Activated CD4-positive, alpha-beta memory T cell treated with anti-CD3 and anti-CD28 coated beads for 36 hours (primary cell): ENCODE measurements around the gene TOMM6. TPM values are rescaled to one million over a fixed set of nuclear protein-coding genes. Genes with fewer than 3 reads are reported as not detected.
"Not testable (repeated sequence)": the region's sequence is repeated elsewhere in the genome, so short reads cannot be mapped to it uniquely, and the experiment has no call there.

Experiments used
- CTCF ChIA-PET: fragments of 350-600 bp; sonication (Branson Sonifier 250); formaldehyde crosslinking; loops from one replicate; lab custom pipeline; 2021; ENCODE audit warnings: antibody characterized with exemption, inconsistent platforms; lab: Charles Lee
- POLR2A ChIA-PET: fragments of 350-600 bp; sonication (Branson Sonifier 250); formaldehyde crosslinking; loops from one replicate; lab custom pipeline; 2021; ENCODE audit warnings: antibody characterized with exemption; lab: Charles Lee
- DNase-seq: peaks from one replicate; pipeline ENCODE4 v3.0.0-alpha.2; 2020
- H3K27ac Mint-ChIP-seq: one replicate; pipeline ENCODE4 v1.8.0; 2021; ENCODE audit warnings: mixed read lengths
- H3K27me3 Mint-ChIP-seq: one replicate; pipeline ENCODE4 v1.8.0; 2021; ENCODE audit warnings: mixed read lengths
- H3K36me3 Mint-ChIP-seq: one replicate; pipeline ENCODE4 v1.8.0; 2021; ENCODE audit warnings: mixed read lengths
- H3K4me1 Mint-ChIP-seq: one replicate; pipeline ENCODE4 v1.8.0; 2021; ENCODE audit warnings: low read depth, mixed read lengths
- H3K4me3 Mint-ChIP-seq: one replicate; pipeline ENCODE4 v1.8.0; 2021; ENCODE audit warnings: mild to moderate bottlenecking, mixed read lengths
- H3K9me3 Mint-ChIP-seq: one replicate; pipeline ENCODE4 v1.8.0; 2021; ENCODE audit warnings: mixed read lengths
- intact Hi-C: fragments of 100-400 bp; cut with micrococcal nuclease; formaldehyde crosslinking; loops from one replicate; pipeline ENCODE4 v1.15.1; 2023
- total RNA-seq, 2 experiments: library from RNA; stranded (reverse); gene quantifications; one replicate each; pipeline ENCODE4 v1.2.3, GENCODE V29; 2021

TOMM6 gene
- total RNA-seq, 2 experiments from 2014 or later, result 264 to 280 TPM

- ChIA-PET POLR2A (no interaction called here), CTCF (no interaction called here)
- no peaks in the 10 kb centered on the region for H3K27me3 Mint-ChIP-seq
- H3K36me3 Mint-ChIP-seq, result no peaks in the 10 kb centered on the region
- no peak overlapping the region for H3K27ac Mint-ChIP-seq
- DNase-seq, result no peak
- no peaks in the 10 kb centered on the region for H3K4me1 Mint-ChIP-seq
- H3K9me3 Mint-ChIP-seq, result no peaks in the 10 kb centered on the region
- no peak overlapping the region for H3K4me3 Mint-ChIP-seq
- intact Hi-C loops, result no loop called here
Observed at GRCh38 chr6:41750374-41750773, 37.1 kb upstream of the TOMM6 start.

- ChIA-PET POLR2A (no interaction called here), CTCF (no interaction called here)
- Mint-ChIP-seq H3K27me3 (peaks cover 1% of the 10 kb centered on the region), H3K4me1 (no peaks in the 10 kb centered on the region), H3K9me3 (no peaks in the 10 kb centered on the region), H3K36me3 (no peaks in the 10 kb centered on the region), H3K27ac (no peak overlapping the region), H3K4me3 (no peak overlapping the region)
- DNase-seq, result no peak
- intact Hi-C loops, result no loop called here
Observed at GRCh38 chr6:41755895-41756294, 31.6 kb upstream of the TOMM6 start.

DNA sequence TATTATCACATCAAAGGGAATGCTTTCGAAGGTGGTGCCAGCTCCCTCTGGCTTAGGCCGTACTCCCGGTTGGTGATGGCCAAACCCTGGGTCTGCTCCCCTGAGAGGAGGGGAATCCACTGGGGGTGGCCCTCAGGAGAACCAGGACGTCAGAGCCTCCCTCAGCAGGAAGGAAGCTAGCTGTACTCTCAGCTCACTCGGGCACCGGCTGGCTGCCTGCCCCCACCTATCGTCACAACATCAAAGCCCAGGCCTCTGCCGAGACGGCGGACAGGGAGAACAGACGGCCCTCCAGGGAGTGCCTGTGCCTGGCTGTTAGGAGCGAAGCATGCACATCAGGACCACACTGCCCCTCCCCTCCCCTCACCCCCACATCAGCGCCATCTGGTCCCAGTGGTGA lies 31.1 kb upstream of the TOMM6 start:
- no peak for DNase-seq
- Mint-ChIP-seq H3K4me1 (no peaks in the 10 kb centered on the region), H3K36me3 (no peaks in the 10 kb centered on the region), H3K4me3 (no peak overlapping the region), H3K9me3 (no peaks in the 10 kb centered on the region), H3K27ac (no peak overlapping the region), H3K27me3 (peaks cover 1% of the 10 kb centered on the region)
- POLR2A ChIA-PET, result no interaction called here
- CTCF ChIA-PET, result no interaction called here
- intact Hi-C loops, result no loop called here

- H3K4me3 Mint-ChIP-seq, result no peak overlapping the region
- ChIA-PET POLR2A (no interaction called here), CTCF (no interaction called here)
- H3K36me3 Mint-ChIP-seq, result no peaks in the 10 kb centered on the region
- peaks cover 1% of the 10 kb centered on the region for H3K27me3 Mint-ChIP-seq
- no peaks in the 10 kb centered on the region for H3K9me3 Mint-ChIP-seq
- intact Hi-C loops, result no loop called here
- no peak overlapping the region for H3K27ac Mint-ChIP-seq
- no peak for DNase-seq
- H3K4me1 Mint-ChIP-seq, result no peaks in the 10 kb centered on the region
Observed at GRCh38 chr6:41757271-41757670, 30.2 kb upstream of the TOMM6 start.

GRCh38 chr6:41757931-41758640 lies 29.4 kb upstream of the TOMM6 start:
- H3K4me3 Mint-ChIP-seq, result no peak overlapping the region
- H3K9me3 Mint-ChIP-seq, result no peaks in the 10 kb centered on the region
- intact Hi-C loops, result no loop called here
- H3K4me1 Mint-ChIP-seq, result no peaks in the 10 kb centered on the region
- no peaks in the 10 kb centered on the region for H3K36me3 Mint-ChIP-seq
- H3K27ac Mint-ChIP-seq, result no peak overlapping the region
- DNase-seq, result no peak
- POLR2A ChIA-PET, result no interaction called here
- peaks cover 1% of the 10 kb centered on the region for H3K27me3 Mint-ChIP-seq
- CTCF ChIA-PET, result no interaction called here

GRCh38 chr6:41758641-41759035 lies 28.9 kb upstream of the TOMM6 start:
- no peak for DNase-seq
- H3K9me3 Mint-ChIP-seq, result no peaks in the 10 kb centered on the region
- H3K27ac Mint-ChIP-seq, result no peak overlapping the region
- no peak overlapping the region for H3K4me3 Mint-ChIP-seq
- CTCF ChIA-PET, result interaction anchor here (1.0 kb wide), 1 partner anchor 28 kb away, joined by 4 read pairs; no protein-coding TSS in a partner anchor
- H3K4me1 Mint-ChIP-seq, result no peaks in the 10 kb centered on the region
- POLR2A ChIA-PET, result no interaction called here
- intact Hi-C loops, result no loop called here
- H3K36me3 Mint-ChIP-seq, result no peaks in the 10 kb centered on the region
- H3K27me3 Mint-ChIP-seq, result peaks cover 1% of the 10 kb centered on the region

DNA sequence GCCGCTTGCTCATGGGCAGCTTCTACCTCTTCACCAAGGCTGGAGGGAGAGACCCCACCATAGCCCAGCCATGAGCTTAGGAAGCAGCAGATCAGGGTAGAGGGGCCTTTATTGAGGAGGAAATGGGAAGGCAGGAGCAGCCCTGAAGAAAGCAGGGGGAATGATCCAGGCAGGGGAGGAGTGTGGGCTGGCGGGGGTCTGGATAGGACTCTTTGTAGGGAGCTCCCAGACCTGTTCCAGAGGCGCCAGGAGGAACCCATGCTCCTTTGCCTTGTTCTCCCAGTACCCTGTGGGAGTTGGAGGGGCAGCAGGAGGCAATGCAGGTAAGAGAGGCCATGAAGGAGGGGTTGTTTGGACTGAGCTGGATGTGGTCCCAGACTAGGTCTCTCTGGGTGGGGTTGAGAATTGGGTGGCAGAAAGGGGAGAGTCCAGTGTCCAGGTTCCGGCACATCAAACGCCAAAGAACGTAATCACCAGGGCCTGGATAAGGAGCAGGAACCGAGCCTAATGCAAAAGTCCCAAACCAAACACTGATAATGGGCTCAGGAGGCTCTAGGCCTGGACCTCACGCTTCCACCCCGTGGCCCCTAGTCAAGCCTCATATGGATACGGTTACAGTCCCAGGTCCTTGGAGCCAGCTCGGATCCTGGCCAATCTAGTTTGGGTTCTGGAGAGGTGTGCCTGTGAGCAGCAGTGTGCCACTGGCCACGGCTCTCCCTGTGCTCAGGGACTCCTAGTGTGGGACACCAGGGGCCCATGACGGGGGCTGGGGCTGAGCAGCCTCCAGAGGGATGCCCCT lies 28.2 kb upstream of the TOMM6 start:
- Mint-ChIP-seq H3K27me3 (peaks cover 1% of the 10 kb centered on the region), H3K4me3 (no peak overlapping the region), H3K4me1 (no peaks in the 10 kb centered on the region), H3K9me3 (no peaks in the 10 kb centered on the region), H3K36me3 (no peaks in the 10 kb centered on the region), H3K27ac (no peak overlapping the region)
- CTCF ChIA-PET, result interaction anchor here (1.0 kb wide), 1 partner anchor 27 kb away, joined by 4 read pairs; no protein-coding TSS in a partner anchor
- POLR2A ChIA-PET, result no interaction called here
- DNase-seq, result no peak
- intact Hi-C loops, result no loop called here

DNA sequence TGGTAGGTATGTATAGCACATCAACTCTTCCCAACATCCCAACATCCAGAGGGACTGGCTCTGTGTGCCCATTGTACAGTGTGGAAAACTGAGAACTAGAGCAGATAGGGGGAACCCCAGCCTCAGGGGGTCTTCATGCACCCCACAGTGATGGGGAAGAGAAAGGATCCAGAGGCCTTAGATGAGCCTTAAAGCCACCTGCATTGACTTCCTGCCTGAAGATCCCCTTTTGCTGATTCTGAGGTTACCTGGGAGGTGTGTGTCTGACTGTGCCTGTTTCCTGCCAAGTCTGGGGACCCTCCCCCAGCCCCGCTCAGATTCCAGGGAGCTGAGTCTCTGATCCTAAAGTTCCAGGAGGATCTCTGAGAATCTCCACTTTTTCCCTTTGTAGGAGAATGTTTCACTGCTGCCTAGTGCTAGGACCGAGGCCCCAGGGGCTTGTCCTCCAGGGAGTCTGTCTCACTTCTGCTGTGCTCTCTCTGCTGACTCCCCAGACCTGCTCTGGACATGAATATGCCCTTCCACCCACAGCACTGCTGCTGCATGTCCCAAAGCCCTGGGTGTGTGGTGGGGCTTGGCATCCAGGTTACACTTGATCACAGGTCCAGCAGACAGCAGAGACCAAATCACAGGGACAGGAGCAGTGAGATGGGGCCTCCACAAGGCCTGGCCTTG lies 27.5 kb upstream of the TOMM6 start:
- Mint-ChIP-seq H3K9me3 (no peaks in the 10 kb centered on the region), H3K4me3 (no peak overlapping the region), H3K27me3 (peaks cover 1% of the 10 kb centered on the region), H3K36me3 (no peaks in the 10 kb centered on the region), H3K27ac (no peak overlapping the region), H3K4me1 (no peaks in the 10 kb centered on the region)
- ChIA-PET CTCF (interaction anchor here (1.0 kb wide), 1 partner anchor 26 kb away, joined by 4 read pairs; no protein-coding TSS in a partner anchor), POLR2A (no interaction called here)
- intact Hi-C loops, result no loop called here
- DNase-seq, result no peak

DNA sequence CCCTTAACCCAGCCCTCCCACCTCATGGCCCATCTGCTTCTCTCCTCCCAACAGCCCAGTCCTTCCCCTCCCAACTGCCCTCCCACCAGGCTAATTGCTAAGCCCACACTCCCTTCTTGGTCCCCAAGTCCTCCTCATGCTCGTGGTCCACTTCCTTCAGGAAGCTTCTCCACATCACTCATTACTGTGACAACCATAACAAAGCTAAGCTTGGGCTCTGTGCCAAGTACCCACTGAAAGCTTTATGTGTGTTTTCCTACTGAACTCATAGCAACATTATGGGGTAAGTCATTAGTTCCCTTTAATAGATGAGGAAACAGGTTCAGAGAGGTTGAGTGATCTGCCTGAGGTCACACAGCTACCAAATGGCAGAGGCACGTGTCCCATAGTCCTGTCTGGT lies 24.0 kb upstream of the TOMM6 start:
- no peaks in the 10 kb centered on the region for H3K9me3 Mint-ChIP-seq
- no peak overlapping the region for H3K27ac Mint-ChIP-seq
- no peaks in the 10 kb centered on the region for H3K4me1 Mint-ChIP-seq
- intact Hi-C loops, result no loop called here
- no peaks in the 10 kb centered on the region for H3K36me3 Mint-ChIP-seq
- no peaks in the 10 kb centered on the region for H3K27me3 Mint-ChIP-seq
- no peak overlapping the region for H3K4me3 Mint-ChIP-seq
- DNase-seq, result no peak
- ChIA-PET POLR2A (no interaction called here), CTCF (no interaction called here)

- CTCF ChIA-PET, H3K27ac Mint-ChIP-seq, POLR2A ChIA-PET, intact Hi-C loops, H3K4me3 Mint-ChIP-seq, H3K9me3 Mint-ChIP-seq, H3K36me3 Mint-ChIP-seq, DNase-seq, H3K27me3 Mint-ChIP-seq, H3K4me1 Mint-ChIP-seq: not testable (repeated sequence)
Observed at GRCh38 chr6:41766043-41766664, 21.3 kb upstream of the TOMM6 start.

GRCh38 chr6:41767112-41767833 lies 20.2 kb upstream of the TOMM6 start:
- intact Hi-C loops, result no loop called here
- H3K36me3 Mint-ChIP-seq, result peaks cover 5% of the 10 kb centered on the region
- POLR2A ChIA-PET, result no interaction called here

More at GRCh38 chr6:41767112-41767833, 20.2 kb upstream of the TOMM6 start:
- H3K4me1 Mint-ChIP-seq, result no peaks in the 10 kb centered on the region
- H3K27ac Mint-ChIP-seq, result no peak overlapping the region
- H3K4me3 Mint-ChIP-seq, result no peak overlapping the region
- DNase-seq, result no peak
- CTCF ChIA-PET, result no interaction called here
- H3K27me3 Mint-ChIP-seq, result no peaks in the 10 kb centered on the region
- no peaks in the 10 kb centered on the region for H3K9me3 Mint-ChIP-seq
